HG03175 (cell line): ENCODE results near the gene COL4A3.
"Not testable (repeated sequence)": the region's sequence is repeated elsewhere in the genome, so short reads cannot be mapped to it uniquely, and the experiment has no call there.

Experiments used
- ATAC-seq: cut with Tn5 transposase; IDR thresholded peaks from one replicate; pipeline ENCODE4 v1.9.1; 2021; ENCODE audit warnings: mild to moderate bottlenecking, moderate library complexity; ENCODE audit not compliant: unreplicated experiment

The COL4A3 gene

GRCh38 chr2:227154986-227155774 lies 9.2 kb upstream of the COL4A3 start:
- no peak for ATAC-seq

GRCh38 chr2:227160164-227160563 lies 4.3 kb upstream of the COL4A3 start:
- no peak for ATAC-seq

- ATAC-seq: no peak
Observed at GRCh38 chr2:227161947-227162346, 2.5 kb upstream of the COL4A3 start.

- peak; percentile 72 for ATAC-seq
Observed at GRCh38 chr2:227163485-227163997, 883 bp upstream of the COL4A3 start.

- ATAC-seq: peak; percentile 69
Observed at GRCh38 chr2:227164763-227165291, 403 bp downstream of the COL4A3 start.

GRCh38 chr2:227171779-227172178 lies 7.4 kb downstream of the COL4A3 start:
- not testable (repeated sequence) for ATAC-seq

GRCh38 chr2:227177592-227178336 lies 13.3 kb downstream of the COL4A3 start:
- ATAC-seq: no peak

GRCh38 chr2:227179988-227180685 lies 15.7 kb downstream of the COL4A3 start:
- ATAC-seq: no peak

- ATAC-seq: no peak
Observed at GRCh38 chr2:227180770-227181169, 16.3 kb downstream of the COL4A3 start.

GRCh38 chr2:227182765-227183164 lies 18.3 kb downstream of the COL4A3 start:
- no peak for ATAC-seq

- ATAC-seq: no peak
Observed at GRCh38 chr2:227183657-227184367, 19.4 kb downstream of the COL4A3 start.

- no peak for ATAC-seq
Observed at GRCh38 chr2:227185615-227186232, 21.3 kb downstream of the COL4A3 start.

- ATAC-seq: no peak
Observed at GRCh38 chr2:227186751-227187150, 22.3 kb downstream of the COL4A3 start.

- ATAC-seq: peak; percentile 39
Observed at GRCh38 chr2:227188292-227188691, 23.9 kb downstream of the COL4A3 start.

GRCh38 chr2:227191367-227191766 lies 26.9 kb downstream of the COL4A3 start:
- no peak for ATAC-seq

- ATAC-seq: no peak
Observed at GRCh38 chr2:227192491-227192890, 28.1 kb downstream of the COL4A3 start.

GRCh38 chr2:227194219-227194618 lies 29.8 kb downstream of the COL4A3 start:
- no peak for ATAC-seq

- ATAC-seq: no peak
Observed at GRCh38 chr2:227198866-227199265, 34.4 kb downstream of the COL4A3 start.

GRCh38 chr2:227201771-227202170 lies 37.3 kb downstream of the COL4A3 start:
- no peak for ATAC-seq

- ATAC-seq: no peak
Observed at GRCh38 chr2:227204452-227204851, 40.0 kb downstream of the COL4A3 start.
